Stimulated activated naive CD4-positive, alpha-beta T cell treated with Interleukin-2 at 50 U/mL for 16 hours (primary cell): ENCODE results near the gene NRG3.
"Not testable (repeated sequence)": the region's sequence is repeated elsewhere in the genome, so short reads cannot be mapped to it uniquely, and the experiment has no call there.

ENCODE experiments used
- DNase-seq: peaks from one replicate; lab custom pipeline; 2025; lab: John Stamatoyannopoulos, UW

The NRG3 gene

GRCh38 chr10:82981137-82981723 is 1106.2 kb downstream of the NRG3 start:
- no peak for DNase-seq

- no peak for DNase-seq
These were observed 1107.2 kb downstream of the NRG3 start for GRCh38 chr10:82982110-82982608.

GRCh38 chr10:82986216-82986615 is 1111.2 kb downstream of the NRG3 start:
- DNase-seq, result no peak

GRCh38 chr10:83006479-83006878 is 1131.5 kb downstream of the NRG3 start:
- DNase-seq, result not testable (repeated sequence)

GRCh38 chr10:83007510-83007909 is 1132.5 kb downstream of the NRG3 start:
- no peak for DNase-seq

- no peak for DNase-seq
These were observed 1137.9 kb downstream of the NRG3 start for GRCh38 chr10:83012866-83013265.

GRCh38 chr10:83017076-83017867 is 1142.3 kb downstream of the NRG3 start:
- no peak for DNase-seq

- DNase-seq, result no peak
These were observed 1148.7 kb downstream of the NRG3 start for GRCh38 chr10:83023662-83024061.
